GM19025 (cell line): ENCODE results near the gene SNRK.

Experiments
- ATAC-seq: cut with Tn5 transposase; IDR thresholded peaks from one replicate; pipeline ENCODE4 v1.9.1; 2021; ENCODE audit warnings: mild to moderate bottlenecking, low read depth, moderate library complexity; ENCODE audit not compliant: unreplicated experiment

The SNRK gene

DNA sequence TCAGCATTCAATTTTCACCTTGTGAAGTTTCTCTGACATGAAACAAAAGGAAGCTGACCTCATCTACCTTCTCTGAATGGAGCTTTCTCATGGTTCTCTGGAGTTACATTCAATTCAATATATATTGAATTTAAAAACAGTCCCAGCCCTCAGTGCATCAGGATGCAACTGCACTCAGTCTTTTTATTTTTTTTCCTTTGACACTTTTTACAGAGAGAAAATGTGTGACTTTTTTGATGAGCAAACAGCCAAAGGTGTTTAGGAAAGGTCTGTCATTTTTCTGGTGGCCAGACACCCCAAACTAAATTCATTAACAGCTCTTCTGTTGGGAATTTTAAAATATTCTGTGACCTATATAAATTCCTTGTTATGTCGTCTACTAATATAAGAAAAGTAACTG is 19.3 kb upstream of the SNRK start:
- ATAC-seq, result no peak

DNA sequence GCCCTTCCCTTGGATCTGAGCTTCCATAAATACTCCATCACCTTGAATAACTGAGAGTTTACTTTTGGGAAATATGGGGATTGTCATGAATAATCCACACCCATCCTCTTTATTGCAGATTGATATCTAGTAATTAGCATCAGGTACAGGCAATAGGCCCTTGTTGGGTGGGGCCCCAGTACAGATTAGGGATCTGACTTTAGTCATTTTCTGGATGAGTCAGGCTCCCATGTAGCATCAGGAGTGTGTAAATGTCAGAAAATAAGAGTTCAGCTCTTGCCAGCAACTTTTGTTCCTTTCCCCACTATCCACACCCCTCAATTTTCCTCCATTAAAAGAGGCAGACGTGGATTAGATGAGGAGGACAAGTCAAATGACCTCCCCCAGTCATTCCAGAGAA is 17.7 kb upstream of the SNRK start:
- no peak for ATAC-seq

DNA sequence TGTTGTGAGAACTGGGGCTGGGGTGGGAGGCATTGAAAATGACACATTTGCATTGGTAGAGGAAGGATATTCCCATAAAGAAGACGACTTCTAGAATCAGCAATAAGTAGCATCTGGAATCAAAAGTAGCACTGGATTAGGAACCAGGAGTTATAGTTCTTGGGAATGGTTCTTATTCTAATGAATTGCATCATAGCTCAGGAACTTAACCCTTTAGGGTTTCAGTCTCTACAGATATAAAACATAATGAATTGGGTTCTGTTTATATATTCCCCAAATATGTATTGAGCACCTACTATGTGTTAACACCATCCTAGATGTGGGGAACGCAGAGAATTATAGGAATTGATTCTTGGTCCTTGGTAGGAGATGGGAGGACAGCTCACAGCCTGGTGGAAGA is 16.3 kb upstream of the SNRK start:
- no peak for ATAC-seq

DNA sequence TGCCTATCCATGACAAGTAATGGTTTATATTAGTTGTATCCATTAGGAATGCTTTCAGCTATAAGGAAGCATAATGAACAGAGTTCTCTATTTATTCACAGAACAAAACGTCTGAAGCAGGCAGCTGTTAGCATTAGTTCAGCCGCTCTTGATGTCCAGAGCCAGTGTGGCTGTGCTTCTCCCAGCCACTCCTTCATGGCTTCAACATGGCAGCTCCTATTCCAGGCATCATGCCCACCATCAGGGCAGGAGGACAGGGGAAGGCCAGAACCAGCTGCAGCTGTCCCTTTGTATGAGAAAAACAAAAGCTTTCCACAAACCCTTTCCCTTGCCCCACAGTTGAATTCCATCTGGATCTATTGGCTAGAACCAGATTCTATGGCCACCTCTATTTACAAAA is 12.9 kb upstream of the SNRK start:
- no peak for ATAC-seq

DNA sequence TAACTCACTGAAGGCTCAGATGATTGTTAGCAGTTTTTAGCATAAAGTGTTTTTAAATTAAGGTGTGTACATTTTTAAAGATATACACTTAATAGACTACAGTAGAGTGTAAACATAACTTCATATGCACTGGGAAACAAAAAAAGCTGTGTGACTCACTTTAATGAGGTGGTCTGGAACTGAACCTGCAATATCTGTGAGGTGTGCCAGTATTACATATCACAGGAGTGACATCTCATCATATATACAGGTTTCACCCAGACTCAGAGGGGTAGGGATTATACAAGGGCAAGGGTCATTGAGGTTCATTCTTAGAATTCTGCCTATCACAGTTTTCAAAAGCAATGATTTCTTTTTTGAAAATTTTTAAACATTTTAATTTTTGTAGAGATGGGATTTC is 7.3 kb upstream of the SNRK start:
- ATAC-seq, result no peak

DNA sequence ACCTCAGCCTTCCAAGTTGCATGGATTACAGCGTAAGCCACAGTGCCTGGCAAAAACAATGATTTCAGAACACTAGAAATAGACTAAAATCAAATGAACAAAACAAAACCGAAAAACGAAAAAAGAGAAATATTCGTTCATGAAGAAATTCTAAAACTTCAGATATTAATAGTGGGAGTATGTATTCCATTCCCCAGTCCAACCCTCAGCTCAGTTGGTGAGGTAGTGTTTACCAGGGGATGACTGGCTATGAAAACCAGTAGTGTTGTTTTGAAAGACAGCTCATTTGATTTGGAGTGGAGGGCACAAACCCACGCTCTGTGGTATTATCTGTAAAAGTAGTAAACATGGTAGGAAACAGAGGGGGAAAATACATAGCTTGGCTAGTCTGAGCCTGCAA is 6.8 kb upstream of the SNRK start:
- no peak for ATAC-seq

DNA sequence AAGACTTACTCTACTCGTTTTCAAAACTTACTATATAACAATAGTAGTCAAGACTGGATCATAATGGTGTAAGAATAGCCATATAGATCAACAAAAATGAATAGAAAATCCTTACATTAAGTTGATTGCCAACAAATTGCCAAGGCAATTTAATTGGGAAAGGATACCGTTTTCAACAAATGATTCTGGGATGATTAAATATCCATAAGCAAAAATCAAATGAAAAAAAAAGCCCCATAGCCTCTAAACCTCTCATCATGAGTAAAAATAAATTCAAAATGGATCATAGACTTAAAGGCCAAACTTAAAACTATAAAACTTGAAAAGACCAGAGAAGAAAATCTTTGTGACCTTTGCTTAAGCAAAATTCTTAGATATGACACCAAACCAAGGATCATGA is 5.3 kb upstream of the SNRK start:
- ATAC-seq, result no peak

DNA sequence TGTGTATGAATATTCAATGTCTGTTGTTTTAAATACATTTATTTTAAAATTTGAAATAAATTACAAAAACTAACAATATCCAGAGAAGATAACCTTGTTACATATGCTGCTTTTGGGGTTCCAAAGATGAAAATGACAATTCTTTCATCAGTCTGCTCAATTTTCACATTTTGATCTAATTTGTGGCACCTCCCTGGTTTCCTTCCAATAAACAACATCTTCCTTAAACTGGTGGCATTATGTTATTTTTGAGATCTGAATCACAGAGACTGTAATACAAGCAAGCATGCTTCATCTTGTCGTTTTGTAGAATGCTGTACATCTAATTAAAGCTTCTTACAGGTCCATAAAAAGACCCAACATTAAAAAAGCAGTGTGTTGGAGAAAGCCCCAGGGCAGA is 2.2 kb upstream of the SNRK start:
- ATAC-seq, result no peak

DNA sequence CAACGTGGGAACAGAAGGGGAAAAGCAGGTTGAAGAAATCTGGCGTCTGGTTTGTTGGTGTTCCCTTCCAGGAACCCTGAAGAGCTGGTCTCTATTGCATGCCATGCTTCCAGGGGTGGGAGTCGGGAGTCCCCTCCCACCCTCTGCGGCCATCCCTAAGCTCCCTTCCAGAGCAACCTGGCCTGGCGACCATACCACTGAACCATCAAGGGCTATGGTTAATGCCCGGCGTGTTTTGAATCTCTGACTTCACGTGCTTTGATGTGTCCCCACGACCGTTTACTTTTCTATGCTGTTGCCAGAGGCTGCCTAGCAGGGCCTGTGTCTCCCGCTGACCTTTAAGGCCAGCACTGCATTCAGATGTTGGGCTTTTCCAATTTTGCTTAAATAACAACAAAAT is 696 bp upstream of the SNRK start:
- no peak for ATAC-seq

DNA sequence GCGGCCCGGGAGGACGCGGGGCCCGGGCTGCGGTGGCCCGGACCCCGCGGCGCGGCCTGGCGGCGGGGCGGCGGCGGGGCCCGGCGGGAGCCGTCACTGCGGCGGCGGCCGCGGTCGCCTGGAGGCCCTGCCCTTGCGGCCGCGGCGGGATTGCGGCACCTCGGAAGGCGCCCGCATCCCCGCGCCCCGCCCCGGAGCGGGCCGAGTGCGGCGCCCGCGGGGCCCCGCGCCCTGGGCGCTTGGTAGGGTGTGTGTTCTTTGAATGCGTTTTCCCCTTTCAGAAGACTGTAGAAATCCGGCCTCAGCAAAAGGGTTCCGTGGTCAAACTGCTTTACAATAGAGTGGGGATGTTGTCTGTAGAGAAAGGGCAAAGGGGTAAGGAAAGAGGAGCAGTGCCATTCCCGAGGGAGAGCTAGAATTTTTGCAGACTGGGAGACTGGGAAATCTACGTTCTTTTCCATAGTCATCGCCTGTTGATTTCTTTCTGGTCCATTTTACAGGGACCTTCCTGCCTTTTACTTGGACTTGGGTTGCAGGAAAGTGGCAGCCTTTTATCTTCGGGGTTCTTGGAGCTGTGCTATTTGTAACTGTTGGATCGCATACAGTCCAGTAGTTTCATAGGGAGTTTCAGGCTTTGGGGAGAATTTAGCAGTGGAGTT is 630 bp downstream of the SNRK start:
- peak; percentile 35 for ATAC-seq

DNA sequence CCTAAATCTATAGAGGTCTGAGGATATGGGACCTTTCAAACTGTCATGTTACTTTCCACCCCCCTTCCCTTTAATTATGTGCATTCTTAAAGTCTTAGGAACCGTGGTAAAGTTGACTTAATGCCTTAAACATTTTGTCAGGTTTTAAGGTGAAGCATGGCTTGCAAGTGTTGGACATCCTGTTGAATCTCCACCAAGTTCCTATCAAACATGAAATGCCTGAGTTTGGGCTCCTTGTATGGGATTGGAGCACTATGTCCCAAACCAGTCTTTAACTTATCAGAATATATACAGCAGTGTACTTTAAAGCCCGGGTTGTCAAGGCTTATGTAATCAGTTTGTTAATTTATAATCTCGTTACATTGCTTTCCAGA is 1.1 kb downstream of the SNRK start:
- no peak for ATAC-seq

DNA sequence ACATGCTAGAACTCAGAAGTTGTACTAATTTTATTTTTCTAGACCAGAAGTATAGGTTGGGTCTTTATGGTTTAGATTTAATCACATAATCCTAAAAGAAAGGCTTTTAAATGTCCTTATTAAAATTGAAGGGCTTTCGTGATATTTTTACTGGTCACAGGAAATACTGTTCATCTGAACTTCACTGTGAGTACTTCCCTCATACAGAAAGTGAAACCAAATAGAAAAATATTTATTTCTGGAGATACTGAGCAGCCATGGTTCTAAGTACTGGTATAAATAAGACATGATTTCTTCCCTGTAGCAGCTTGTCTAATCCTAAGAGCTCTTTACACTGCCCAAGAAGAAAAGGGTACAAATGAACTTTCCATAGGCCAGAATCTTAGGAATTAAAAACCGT is 2.0 kb downstream of the SNRK start:
- ATAC-seq, result no peak

DNA sequence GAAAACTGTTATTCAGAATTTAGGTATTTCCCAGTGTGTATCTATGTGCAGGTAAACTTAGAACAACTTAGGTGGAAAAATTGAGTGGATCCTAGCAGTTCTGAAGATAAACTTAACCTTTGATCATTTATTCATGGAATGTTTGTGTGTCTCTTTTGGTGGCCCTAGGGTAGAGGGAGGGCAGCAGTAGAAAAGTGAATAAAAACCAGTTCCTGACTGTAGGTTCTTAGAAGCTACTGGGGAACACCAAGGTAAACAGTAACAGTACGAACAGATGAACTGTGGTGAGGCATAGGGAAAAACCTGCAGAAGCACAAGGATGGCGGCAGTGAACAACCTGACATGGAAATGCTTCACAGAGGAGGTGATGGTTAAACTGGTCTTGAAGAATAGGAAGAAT is 2.5 kb downstream of the SNRK start:
- no peak for ATAC-seq

DNA sequence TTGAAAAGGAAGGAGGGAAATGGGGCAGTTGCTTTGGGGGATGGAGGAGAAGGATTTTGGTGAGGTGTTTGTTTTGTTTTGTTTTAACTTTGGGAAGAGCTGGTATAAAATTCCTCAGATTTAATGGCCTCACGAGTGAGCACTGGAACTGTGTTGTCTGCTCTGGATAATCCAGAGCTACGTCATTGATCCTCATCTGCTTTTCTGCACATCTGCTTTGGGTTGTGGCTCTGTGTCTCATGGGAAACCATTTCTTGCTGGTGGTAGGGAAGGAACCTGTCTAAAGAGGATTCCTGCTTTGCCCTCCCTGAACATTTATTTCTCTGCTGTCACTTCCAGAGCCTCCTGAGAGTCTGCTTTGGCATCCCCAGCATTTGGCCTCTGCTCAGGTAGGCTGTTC is 3.1 kb downstream of the SNRK start:
- ATAC-seq, result no peak

DNA sequence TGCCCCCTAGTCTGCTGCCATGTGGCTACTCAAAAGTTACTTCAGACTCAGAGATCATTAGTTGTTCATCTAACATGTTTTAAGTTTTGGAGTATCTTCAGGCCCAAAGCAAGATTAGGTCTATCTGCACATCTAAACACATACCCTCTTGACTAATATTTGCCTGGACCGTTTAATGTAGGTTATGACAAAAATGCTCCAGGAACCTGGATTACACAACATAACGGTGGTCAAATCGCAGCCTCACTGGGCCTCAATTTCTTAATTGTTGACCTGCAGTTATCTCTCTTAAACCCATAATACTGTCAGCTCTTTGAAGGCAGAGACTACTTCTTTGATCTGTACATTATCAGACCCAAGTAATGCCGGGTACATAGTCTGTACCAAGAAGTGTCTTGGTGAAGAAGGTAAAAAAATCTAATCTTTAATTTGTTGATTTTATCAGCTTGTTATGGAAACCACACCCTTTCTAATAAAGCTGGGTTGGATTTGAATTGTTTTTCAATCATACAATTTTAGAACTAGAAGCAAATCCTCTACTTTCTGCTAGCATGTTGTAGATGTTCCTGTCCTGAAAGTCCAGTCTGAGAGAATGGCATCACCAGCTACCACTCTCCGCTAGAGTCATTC is 3.6 kb downstream of the SNRK start:
- no peak for ATAC-seq

DNA sequence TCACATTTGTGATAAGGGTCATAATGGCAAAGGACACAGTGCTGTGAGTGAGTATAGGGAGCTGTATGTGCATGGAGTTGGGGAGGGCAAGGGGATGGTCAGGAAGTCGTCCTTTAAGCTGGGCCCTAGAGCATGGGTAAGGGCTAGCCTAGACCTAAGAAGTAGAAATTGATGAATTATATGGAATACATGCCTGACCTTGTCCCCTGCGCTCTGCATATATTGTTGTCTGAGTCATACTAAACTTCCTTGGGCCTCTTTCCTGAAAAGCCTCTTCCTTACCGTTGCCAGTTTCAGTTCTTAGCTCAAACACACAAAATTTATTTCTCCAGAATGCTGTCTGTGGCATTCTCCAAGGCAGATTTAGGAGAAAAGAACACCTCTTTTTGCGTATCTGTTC is 4.6 kb downstream of the SNRK start:
- no peak for ATAC-seq

DNA sequence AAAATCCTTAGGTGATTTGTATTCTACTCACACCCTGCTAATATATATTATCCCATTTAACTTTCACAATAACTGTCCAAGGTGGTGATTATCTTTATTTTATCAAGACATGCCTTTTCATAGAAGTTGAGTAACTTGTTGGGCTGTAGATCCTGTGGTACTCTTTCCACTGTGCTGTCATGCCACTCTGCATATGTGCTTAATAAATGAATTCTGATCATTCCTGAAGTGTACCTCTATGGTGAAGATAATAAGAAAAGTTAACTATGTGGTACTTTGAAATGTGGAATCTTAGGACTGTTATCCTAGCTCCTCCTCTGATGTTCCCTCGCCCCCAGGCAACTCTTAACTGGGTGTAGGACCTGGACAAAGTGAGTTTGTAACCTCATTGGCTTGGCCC is 5.2 kb downstream of the SNRK start:
- ATAC-seq, result no peak

DNA sequence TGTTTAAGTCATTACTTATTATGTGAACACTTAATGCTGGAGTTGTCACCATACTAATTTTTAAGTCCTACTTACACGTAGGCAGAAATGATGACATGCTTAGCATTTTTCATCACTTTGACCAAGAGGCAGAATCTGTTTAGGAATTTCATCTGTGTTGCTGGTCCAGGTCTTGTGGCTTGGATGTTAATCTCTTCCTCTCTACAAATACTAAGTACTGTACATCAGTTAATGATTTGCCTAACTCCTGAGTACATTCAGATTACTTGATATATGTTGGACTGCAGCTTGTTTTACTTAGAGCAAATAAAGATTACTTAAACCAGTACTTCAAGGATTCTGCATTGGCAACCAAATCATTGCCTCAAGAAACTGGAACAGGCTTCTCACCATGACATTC is 8.6 kb downstream of the SNRK start:
- no peak for ATAC-seq

DNA sequence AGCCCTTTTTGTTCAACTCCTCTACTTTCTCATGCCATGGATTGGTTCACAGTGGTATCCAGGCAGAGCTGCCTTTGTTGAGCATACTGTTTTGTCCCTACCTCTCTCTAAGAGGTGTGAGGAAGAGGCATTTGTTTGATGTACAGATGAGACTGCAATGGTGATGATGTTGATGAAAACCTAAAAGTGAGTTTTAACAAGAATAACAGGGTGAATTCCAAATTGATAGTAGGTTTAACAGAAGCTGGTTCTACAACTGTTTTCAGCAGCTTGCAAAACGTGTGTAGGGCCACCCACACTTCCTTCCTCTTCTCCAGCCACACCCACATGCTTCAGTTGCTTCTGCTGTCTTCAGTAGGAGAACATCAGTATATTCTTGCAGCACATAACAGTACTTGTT is 10.2 kb downstream of the SNRK start:
- ATAC-seq, result peak; percentile 78

DNA sequence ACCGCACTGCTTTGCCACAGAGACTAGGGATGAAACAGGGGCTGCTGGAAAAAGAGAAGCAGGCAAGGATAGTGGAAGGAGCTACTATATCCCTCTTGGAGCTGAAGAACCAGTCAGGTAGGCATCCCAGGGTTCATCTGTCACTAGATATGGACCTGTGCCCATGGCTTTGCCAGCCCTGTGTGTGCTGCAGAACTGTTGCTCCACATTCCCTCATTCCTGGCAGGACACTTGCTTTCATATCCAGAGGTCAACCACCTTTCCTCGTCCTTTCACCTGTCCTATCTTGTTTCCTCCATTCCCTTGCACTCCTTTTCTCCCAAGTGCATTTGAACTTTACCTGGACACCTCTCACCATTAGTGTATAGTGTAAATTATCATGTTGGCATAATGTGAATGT is 12.0 kb downstream of the SNRK start:
- ATAC-seq, result no peak

DNA sequence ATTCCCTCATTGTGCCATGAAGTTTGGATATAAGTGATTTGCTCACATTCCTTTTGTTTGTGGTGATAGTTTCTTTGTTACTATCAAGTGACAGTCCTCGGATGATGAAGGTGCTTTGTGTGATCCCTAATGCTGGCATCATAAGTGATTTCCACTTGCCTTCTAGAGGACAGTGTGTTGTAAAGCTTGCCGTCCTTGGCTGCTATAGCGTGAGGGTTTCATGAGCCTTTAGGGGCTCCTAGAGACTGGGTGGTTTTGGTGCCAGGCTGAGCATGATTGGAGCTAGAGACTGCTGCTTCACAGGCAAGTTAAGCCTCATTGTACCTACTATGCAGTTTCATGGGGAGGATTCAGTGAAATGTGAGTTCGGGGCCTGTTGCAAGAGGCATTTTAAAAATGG is 12.4 kb downstream of the SNRK start:
- ATAC-seq, result no peak

DNA sequence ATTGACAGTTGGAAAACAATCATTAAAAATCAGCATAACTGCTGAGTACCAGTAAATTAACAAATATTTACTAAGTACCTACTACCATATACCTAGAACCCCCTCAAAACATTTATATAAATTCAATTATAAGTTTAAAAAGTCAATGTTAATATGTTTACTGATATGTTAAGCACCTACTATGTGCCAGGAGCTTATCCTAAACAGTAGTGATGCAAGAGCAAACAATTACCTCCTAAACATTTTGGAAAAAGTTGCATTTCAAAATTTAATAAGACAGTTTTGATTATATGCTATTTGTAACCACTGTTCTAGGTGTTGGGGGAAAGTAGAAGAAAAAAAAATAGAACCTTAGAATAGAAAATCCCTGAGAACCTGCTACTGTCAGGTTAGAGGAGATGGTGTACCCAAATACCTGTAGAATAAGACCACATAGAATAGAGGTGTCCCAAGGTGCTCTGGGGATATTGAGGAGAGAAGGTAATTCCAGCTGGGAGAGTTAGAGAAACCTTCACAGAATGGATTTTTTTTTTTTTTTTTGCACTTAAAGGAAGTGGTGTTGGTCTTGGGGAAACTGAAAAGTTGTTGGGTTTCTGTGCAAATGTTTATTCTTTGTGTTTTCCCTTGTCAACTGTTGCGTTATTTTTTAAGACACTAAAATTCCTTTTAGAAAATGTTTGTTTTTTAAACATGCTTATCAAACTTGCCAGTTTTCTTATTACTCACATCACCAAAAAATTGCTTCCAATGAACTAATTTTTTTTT is 16.0 kb downstream of the SNRK start:
- no peak for ATAC-seq
